Ovary (tissue), 3 donors: Measurements from ENCODE around the gene TRIM51.
"Not testable (repeated sequence)": the region's sequence is repeated elsewhere in the genome, so short reads cannot be mapped to it uniquely, and the experiment has no call there.

Source experiments
- EP300 ChIP-seq: sonication (generic); formaldehyde crosslinking; IDR thresholded peaks from one replicate; pipeline ENCODE4 v1.6.1; 2017; ENCODE audit warnings: antibody characterized with exemption
- POLR2A ChIP-seq: fragments of 450-650 bp; IDR thresholded peaks from one replicate; pipeline ENCODE4 v1.6.1; 2017; ENCODE audit warnings: antibody characterized with exemption, mild to moderate bottlenecking, moderate library complexity
- TF ChIP-seq, protein P1 (sequence below), 3 donors: fragments of 450-650 bp in 2 of 3; fragments of 200-600 bp in 1 of 3; IDR thresholded peaks; one replicate each; pipeline versions ENCODE4 v1.5.1 to v1.8.0; 2016 to 2022; ENCODE audit warnings: antibody characterized with exemption in 3 of 3, mild to moderate bottlenecking in 1 of 3
- donor health status: DM: no; HTN: no; CAD: no.

DNA sequence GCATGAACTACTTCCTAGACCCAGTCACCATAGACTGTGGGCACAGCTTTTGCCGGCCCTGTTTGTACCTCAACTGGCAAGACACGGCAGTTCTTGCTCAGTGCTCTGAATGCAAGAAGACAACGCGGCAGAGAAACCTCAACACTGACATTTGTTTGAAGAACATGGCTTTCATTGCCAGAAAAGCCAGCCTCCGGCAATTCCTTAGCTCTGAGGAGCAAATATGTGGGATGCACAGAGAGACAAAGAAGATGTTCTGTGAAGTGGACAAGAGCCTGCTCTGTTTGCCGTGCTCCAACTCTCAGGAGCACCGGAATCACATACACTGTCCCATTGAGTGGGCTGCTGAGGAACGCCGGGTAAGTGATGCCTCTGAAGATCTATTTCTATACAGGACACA lies 2.4 kb downstream of the TRIM51 start:
- TF ChIP-seq, protein P1, sequence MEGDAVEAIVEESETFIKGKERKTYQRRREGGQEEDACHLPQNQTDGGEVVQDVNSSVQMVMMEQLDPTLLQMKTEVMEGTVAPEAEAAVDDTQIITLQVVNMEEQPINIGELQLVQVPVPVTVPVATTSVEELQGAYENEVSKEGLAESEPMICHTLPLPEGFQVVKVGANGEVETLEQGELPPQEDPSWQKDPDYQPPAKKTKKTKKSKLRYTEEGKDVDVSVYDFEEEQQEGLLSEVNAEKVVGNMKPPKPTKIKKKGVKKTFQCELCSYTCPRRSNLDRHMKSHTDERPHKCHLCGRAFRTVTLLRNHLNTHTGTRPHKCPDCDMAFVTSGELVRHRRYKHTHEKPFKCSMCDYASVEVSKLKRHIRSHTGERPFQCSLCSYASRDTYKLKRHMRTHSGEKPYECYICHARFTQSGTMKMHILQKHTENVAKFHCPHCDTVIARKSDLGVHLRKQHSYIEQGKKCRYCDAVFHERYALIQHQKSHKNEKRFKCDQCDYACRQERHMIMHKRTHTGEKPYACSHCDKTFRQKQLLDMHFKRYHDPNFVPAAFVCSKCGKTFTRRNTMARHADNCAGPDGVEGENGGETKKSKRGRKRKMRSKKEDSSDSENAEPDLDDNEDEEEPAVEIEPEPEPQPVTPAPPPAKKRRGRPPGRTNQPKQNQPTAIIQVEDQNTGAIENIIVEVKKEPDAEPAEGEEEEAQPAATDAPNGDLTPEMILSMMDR (IDR thresholded peaks at IDR 0.05), result not testable (repeated sequence)
- TF ChIP-seq EP300, POLR2A: not testable (repeated sequence)
